Stomach (tissue), 4 donors: ENCODE measurements around the gene AREL1.

Experiments used
- POLR2A ChIP-seq, 4 donors: fragments of 450-650 bp; IDR thresholded peaks; one replicate each; pipeline ENCODE4 v1.6.1; 2016; ENCODE audit warnings: antibody characterized with exemption in 4 of 4, control low read depth in 2 of 4, mild to moderate bottlenecking in 1 of 4, moderate library complexity in 1 of 4
- TF ChIP-seq, protein P1 (sequence below), 7 experiments: fragments of 450-650 bp in 4 of 7; fragments of 200-600 bp in 3 of 7; sonication (generic) in 3 of 7; IDR thresholded peaks; one replicate each; pipeline ENCODE4 v1.5.1; 2016 to 2019; ENCODE audit warnings: antibody characterized with exemption in 7 of 7, control low read depth in 2 of 7, mild to moderate bottlenecking in 1 of 7

GRCh38 chr14:74650927-74651686 is 61.8 kb downstream of the AREL1 start:
- TF ChIP-seq, protein P1, sequence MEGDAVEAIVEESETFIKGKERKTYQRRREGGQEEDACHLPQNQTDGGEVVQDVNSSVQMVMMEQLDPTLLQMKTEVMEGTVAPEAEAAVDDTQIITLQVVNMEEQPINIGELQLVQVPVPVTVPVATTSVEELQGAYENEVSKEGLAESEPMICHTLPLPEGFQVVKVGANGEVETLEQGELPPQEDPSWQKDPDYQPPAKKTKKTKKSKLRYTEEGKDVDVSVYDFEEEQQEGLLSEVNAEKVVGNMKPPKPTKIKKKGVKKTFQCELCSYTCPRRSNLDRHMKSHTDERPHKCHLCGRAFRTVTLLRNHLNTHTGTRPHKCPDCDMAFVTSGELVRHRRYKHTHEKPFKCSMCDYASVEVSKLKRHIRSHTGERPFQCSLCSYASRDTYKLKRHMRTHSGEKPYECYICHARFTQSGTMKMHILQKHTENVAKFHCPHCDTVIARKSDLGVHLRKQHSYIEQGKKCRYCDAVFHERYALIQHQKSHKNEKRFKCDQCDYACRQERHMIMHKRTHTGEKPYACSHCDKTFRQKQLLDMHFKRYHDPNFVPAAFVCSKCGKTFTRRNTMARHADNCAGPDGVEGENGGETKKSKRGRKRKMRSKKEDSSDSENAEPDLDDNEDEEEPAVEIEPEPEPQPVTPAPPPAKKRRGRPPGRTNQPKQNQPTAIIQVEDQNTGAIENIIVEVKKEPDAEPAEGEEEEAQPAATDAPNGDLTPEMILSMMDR (IDR thresholded peaks at IDR 0.05): no peak
- TF ChIP-seq POLR2A (IDR thresholded peaks at IDR 0.05): no peak
